Progenitor cell of endocrine pancreas (in vitro differentiated cells): ENCODE measurements around the gene ARL2. TPM values are rescaled to one million over a fixed set of nuclear protein-coding genes. Genes with fewer than 3 reads are reported as not detected.
A peak's percentile ranks its signal among the peaks of the same experiment; 100 is the strongest.

ENCODE experiments used
- DNase-seq: peaks from one replicate; pipeline ENCODE4 v3.0.0; 2021; ENCODE audit warnings: low spot score; ENCODE audit not compliant: unreplicated experiment
- H3K27ac Mint-ChIP-seq: 2 replicates; pipeline ENCODE4 v1.8.0; 2021; ENCODE audit warnings: mild to moderate bottlenecking, moderate library complexity, mixed read lengths
- H3K27me3 Mint-ChIP-seq: 2 replicates; pipeline ENCODE4 v1.8.0; 2021; ENCODE audit warnings: mixed read lengths
- H3K36me3 Mint-ChIP-seq: 2 replicates; pipeline ENCODE4 v1.8.0; 2022; ENCODE audit warnings: mixed read lengths; ENCODE audit not compliant: insufficient read depth
- H3K4me1 Mint-ChIP-seq: 2 replicates; pipeline ENCODE4 v1.8.0; 2021; ENCODE audit warnings: low read depth, mixed read lengths
- H3K4me3 Mint-ChIP-seq: 2 replicates; pipeline ENCODE4 v1.8.0; 2021; ENCODE audit warnings: low read depth, mild to moderate bottlenecking, moderate library complexity, mixed read lengths
- H3K9me3 Mint-ChIP-seq: 2 replicates; pipeline ENCODE4 v1.8.0; 2021; ENCODE audit warnings: low read depth, mixed read lengths
- total RNA-seq: library from RNA; stranded (reverse); gene quantifications from 2 replicates; pipeline ENCODE4 v1.2.1, GENCODE V29; 2021
- TF ChIP-seq, protein P1 (sequence below): fragments of 200-600 bp; sonication (generic); IDR thresholded peaks from one replicate; pipeline ENCODE4 v1.5.0; 2021; ENCODE audit warnings: antibody characterized with exemption, mild to moderate bottlenecking; ENCODE audit not compliant: unreplicated experiment

Gene ARL2
- total RNA-seq, 1 donor from 2014 or later, result 95.2 TPM

DNA sequence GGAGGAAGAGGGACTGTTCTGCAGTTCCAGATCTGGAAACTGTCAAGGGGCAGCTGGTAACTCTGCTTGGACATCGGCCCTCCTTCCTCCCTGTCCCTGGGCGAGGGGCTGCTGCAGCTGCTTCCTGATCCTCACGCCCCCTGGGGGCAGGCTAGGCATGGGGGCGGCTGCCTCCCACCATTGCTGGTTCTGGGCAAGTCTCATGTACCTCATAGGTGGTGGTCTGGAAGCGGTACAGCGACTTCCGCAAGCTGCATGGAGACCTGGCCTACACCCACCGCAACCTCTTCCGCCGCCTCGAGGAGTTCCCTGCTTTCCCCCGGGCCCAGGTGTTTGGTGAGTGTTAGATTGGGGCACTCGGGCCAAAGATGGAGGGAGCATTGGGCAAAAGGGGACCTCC lies 18.3 kb downstream of the ARL2 start:
- TF ChIP-seq, protein P1, sequence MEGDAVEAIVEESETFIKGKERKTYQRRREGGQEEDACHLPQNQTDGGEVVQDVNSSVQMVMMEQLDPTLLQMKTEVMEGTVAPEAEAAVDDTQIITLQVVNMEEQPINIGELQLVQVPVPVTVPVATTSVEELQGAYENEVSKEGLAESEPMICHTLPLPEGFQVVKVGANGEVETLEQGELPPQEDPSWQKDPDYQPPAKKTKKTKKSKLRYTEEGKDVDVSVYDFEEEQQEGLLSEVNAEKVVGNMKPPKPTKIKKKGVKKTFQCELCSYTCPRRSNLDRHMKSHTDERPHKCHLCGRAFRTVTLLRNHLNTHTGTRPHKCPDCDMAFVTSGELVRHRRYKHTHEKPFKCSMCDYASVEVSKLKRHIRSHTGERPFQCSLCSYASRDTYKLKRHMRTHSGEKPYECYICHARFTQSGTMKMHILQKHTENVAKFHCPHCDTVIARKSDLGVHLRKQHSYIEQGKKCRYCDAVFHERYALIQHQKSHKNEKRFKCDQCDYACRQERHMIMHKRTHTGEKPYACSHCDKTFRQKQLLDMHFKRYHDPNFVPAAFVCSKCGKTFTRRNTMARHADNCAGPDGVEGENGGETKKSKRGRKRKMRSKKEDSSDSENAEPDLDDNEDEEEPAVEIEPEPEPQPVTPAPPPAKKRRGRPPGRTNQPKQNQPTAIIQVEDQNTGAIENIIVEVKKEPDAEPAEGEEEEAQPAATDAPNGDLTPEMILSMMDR, result no peak
- DNase-seq, result no peak
- H3K36me3 Mint-ChIP-seq, result no peaks in the 10 kb centered on the region
- no peaks in the 10 kb centered on the region for H3K9me3 Mint-ChIP-seq
- peaks cover 5% of the 10 kb centered on the region for H3K4me1 Mint-ChIP-seq
- no peaks in the 10 kb centered on the region for H3K27me3 Mint-ChIP-seq
- no peak overlapping the region for H3K4me3 Mint-ChIP-seq
- H3K27ac Mint-ChIP-seq, result no peak overlapping the region

DNA sequence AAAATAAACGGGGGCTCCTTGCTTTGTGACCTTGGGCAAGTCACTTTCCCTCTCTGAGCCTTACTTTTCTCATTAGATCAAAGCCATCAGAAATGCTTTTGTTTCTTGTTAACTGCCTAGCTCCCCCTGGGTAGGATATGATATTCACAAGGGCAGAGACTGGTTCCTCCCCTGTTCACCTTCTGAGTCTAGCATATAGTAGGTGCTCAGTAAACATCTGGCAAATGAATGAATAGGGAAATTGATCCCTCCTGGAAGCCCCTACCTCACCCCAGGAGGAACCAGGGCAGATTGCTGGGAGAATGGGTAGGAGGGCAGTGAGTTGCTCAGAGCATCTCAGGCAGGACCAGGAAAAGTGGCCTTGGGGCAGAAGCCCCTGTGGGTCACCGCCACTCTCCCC lies 20.5 kb downstream of the ARL2 start:
- Mint-ChIP-seq H3K4me1 (no peaks in the 10 kb centered on the region), H3K27me3 (no peaks in the 10 kb centered on the region), H3K36me3 (peaks cover 4% of the 10 kb centered on the region), H3K9me3 (no peaks in the 10 kb centered on the region), H3K4me3 (no peak overlapping the region), H3K27ac (no peak overlapping the region)
- TF ChIP-seq, protein P1, result no peak
- DNase-seq, result no peak

DNA sequence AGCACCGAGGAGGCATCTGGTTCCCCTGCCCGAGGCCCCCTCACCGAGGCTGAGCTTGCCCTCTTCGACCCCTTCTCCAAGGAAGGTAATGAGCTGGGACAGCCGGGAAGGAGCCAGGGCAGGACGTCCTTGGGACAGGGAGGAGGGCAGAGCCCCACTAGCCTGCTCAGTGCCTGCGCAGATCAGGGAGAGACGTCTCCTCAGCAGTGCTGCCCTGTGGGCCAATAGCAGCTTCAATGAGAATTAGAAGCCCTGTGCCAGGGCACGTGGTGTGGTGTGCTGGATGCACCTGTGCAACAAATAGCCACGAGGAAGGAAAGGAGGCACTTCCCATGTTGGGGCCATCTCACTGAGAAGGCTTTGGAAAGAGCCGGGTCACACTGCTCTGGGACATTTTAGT lies 21.6 kb downstream of the ARL2 start:
- Mint-ChIP-seq H3K36me3 (peaks cover 4% of the 10 kb centered on the region), H3K27ac (no peak overlapping the region), H3K27me3 (no peaks in the 10 kb centered on the region), H3K4me3 (no peak overlapping the region), H3K4me1 (peaks cover under 1% of the 10 kb centered on the region), H3K9me3 (no peaks in the 10 kb centered on the region)
- TF ChIP-seq, protein P1, result no peak
- no peak for DNase-seq

DNA sequence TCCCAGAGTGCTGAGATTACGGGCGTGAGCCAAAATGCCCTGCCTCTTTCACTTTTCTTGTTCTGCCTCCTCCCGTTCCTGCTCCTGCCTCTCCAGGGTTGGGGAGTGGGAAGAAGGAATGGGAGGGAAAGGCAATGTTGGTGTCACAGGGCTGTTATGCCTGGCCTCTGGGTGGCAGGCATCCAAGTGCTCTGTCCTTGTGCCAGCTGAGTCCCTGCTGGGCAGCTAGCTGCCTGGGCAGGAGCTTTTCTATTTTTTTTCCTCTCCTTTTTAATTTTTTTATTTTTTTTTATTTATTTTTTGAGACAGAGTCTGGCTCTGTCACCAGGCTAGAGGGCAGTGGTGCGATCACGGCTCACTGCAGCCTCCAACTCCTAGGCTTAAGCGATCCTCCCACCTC lies 23.0 kb downstream of the ARL2 start:
- TF ChIP-seq, protein P1, result no peak
- no peaks in the 10 kb centered on the region for H3K9me3 Mint-ChIP-seq
- peaks cover 4% of the 10 kb centered on the region for H3K36me3 Mint-ChIP-seq

DNA sequence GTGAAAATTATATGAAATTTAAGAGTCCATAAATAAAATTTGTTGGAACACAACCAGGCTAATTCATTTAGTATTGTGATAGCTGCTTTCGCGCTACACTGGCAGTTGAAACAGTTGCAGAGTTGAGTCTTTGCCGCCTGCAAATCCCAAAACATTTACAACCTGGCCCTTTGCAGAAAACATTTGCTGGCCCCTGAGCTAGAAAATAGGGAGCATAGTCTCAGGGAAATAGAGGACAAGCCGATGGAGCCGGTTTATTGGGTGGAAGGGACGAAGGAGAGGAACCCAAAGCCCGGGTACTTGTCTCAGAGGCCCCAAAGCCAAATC lies 26.5 kb downstream of the ARL2 start:
- Mint-ChIP-seq H3K9me3 (no peaks in the 10 kb centered on the region), H3K27me3 (no peaks in the 10 kb centered on the region), H3K4me3 (peak overlapping the region; percentile 87), H3K36me3 (peaks cover 12% of the 10 kb centered on the region), H3K4me1 (peaks cover 1% of the 10 kb centered on the region), H3K27ac (peak overlapping the region; percentile 96)
- no peak for DNase-seq
- TF ChIP-seq, protein P1, result no peak

More for the DNA sequence above, 23.0 kb downstream of the ARL2 start:
- H3K27me3 Mint-ChIP-seq, result no peaks in the 10 kb centered on the region
- H3K27ac Mint-ChIP-seq, result no peak overlapping the region
- no peak overlapping the region for H3K4me3 Mint-ChIP-seq
- DNase-seq, result no peak
- peaks cover 1% of the 10 kb centered on the region for H3K4me1 Mint-ChIP-seq
